Colonic mucosa (tissue), 4 donors: ENCODE data around the gene OOSP4A. TPM values are rescaled to one million over a fixed set of nuclear protein-coding genes. Genes with fewer than 3 reads are reported as not detected.

ENCODE experiments used
- DNase-seq: peaks from one replicate; pipeline ENCODE4 v3.0.0-alpha.2; 2020
- H3K27ac ChIP-seq: fragments of 200-600 bp; one replicate; pipeline ENCODE4 v1.8.0; 2021
- H3K27me3 ChIP-seq: fragments of 200-600 bp; one replicate; pipeline ENCODE4 v1.8.0; 2021
- H3K36me3 ChIP-seq: fragments of 200-600 bp; one replicate; pipeline ENCODE4 v1.8.0; 2021
- H3K4me1 ChIP-seq: fragments of 200-600 bp; one replicate; pipeline ENCODE4 v1.8.0; 2021; ENCODE audit warnings: mild to moderate bottlenecking
- H3K4me3 ChIP-seq: fragments of 200-600 bp; one replicate; pipeline ENCODE4 v1.8.0; 2021
- H3K9ac ChIP-seq, 2 donors: one replicate each; pipeline ENCODE4 v1.7.0; 2013; ENCODE audit warnings: control low read depth in 2 of 2, low read depth in 2 of 2, low read length in 2 of 2
- H3K9me3 ChIP-seq: fragments of 200-600 bp; one replicate; pipeline ENCODE4 v1.8.0; 2021
- CTCF ChIP-seq: fragments of 200-600 bp; IDR thresholded peaks from one replicate; pipeline ENCODE4 v1.8.0; 2022; ENCODE audit warnings: antibody characterized with exemption, mild to moderate bottlenecking
- intact Hi-C: fragments of 100-400 bp; cut with DNase I; formaldehyde crosslinking; loops from one replicate; pipeline ENCODE4 v1.14.1; 2022
- total RNA-seq, 2 donors: library from RNA; stranded (reverse); fragmentation: NEBNext Ultra II Directional in 1 of 2; extraction: Animal tissue kit (Norgen Biotek cat#: 25700) in 1 of 2; gene quantifications; one replicate each; pipeline ENCODE4 v1.2.1, GENCODE V29; 2021
- donor health status: healthy.
- donor health status: DM: no; HTN: no; CAD: no.
- donor health status: DM: no; HTN: no; CAD: no.

Gene OOSP4A
- total RNA-seq, 2 donors from 2014 or later: not detected

GRCh38 chr11:59992425-59992824 lies 28.6 kb downstream of the OOSP4A start:
- Histone ChIP-seq H3K9ac (no peak overlapping the region), H3K4me1 (no peaks in the 10 kb centered on the region), H3K27ac (no peak overlapping the region), H3K36me3 (no peaks in the 10 kb centered on the region), H3K27me3 (no peaks in the 10 kb centered on the region), H3K4me3 (no peak overlapping the region), H3K9me3 (no peaks in the 10 kb centered on the region)
- DNase-seq: no peak
- intact Hi-C loops: no loop called here
- no peak for TF ChIP-seq CTCF

- H3K4me3 ChIP-seq: no peak overlapping the region
- H3K27ac ChIP-seq: no peak overlapping the region
- no peaks in the 10 kb centered on the region for H3K36me3 ChIP-seq
- H3K9me3 ChIP-seq: no peaks in the 10 kb centered on the region
- intact Hi-C loops: no loop called here
- no peak for DNase-seq
- H3K4me1 ChIP-seq: no peaks in the 10 kb centered on the region
- no peaks in the 10 kb centered on the region for H3K27me3 ChIP-seq
- no peak for TF ChIP-seq CTCF
- H3K9ac ChIP-seq: no peak overlapping the region
Measured at GRCh38 chr11:59997800-59998199, 34.0 kb downstream of the OOSP4A start.

GRCh38 chr11:59999691-60000090 lies 35.9 kb downstream of the OOSP4A start:
- intact Hi-C loops: no loop called here
- H3K4me1 ChIP-seq: no peaks in the 10 kb centered on the region
- no peaks in the 10 kb centered on the region for H3K36me3 ChIP-seq
- no peaks in the 10 kb centered on the region for H3K9me3 ChIP-seq
- no peak for DNase-seq
- no peak for TF ChIP-seq CTCF
- H3K9ac ChIP-seq: no peak overlapping the region
- H3K27ac ChIP-seq: no peak overlapping the region
- no peak overlapping the region for H3K4me3 ChIP-seq
- H3K27me3 ChIP-seq: no peaks in the 10 kb centered on the region

- no peaks in the 10 kb centered on the region for H3K9me3 ChIP-seq
Measured at GRCh38 chr11:60003729-60004128, 39.9 kb downstream of the OOSP4A start.

GRCh38 chr11:60005360-60005759 lies 41.5 kb downstream of the OOSP4A start:
- no peaks in the 10 kb centered on the region for H3K9me3 ChIP-seq
- no peak overlapping the region for H3K4me3 ChIP-seq
- no peak overlapping the region for H3K9ac ChIP-seq
- no peaks in the 10 kb centered on the region for H3K27me3 ChIP-seq
- intact Hi-C loops: no loop called here
- H3K36me3 ChIP-seq: no peaks in the 10 kb centered on the region
- H3K4me1 ChIP-seq: no peaks in the 10 kb centered on the region
- no peak overlapping the region for H3K27ac ChIP-seq
- TF ChIP-seq CTCF: no peak
- DNase-seq: no peak

More at GRCh38 chr11:60003729-60004128, 39.9 kb downstream of the OOSP4A start:
- intact Hi-C loops: no loop called here
- Histone ChIP-seq H3K4me1 (no peaks in the 10 kb centered on the region), H3K27me3 (no peaks in the 10 kb centered on the region), H3K9ac (no peak overlapping the region), H3K27ac (no peak overlapping the region), H3K36me3 (no peaks in the 10 kb centered on the region), H3K4me3 (no peak overlapping the region)
- no peak for DNase-seq
- no peak for TF ChIP-seq CTCF

GRCh38 chr11:60016881-60017280 lies 53.0 kb downstream of the OOSP4A start, which contains the start of gene OOSP4B:
Gene OOSP4B (plus strand): TSS chr11:60017181.
- intact Hi-C loops: no loop called here
- H3K27me3 ChIP-seq: no peaks in the 10 kb centered on the region
- no peak within 1 kb of the TSS for H3K4me3 ChIP-seq
- no peaks in the 10 kb centered on the region for H3K9me3 ChIP-seq
- no peak within 1 kb of the TSS for H3K9ac ChIP-seq
- no peaks in the 10 kb centered on the region for H3K4me1 ChIP-seq
- H3K36me3 ChIP-seq: no peaks in the 10 kb centered on the region
- H3K27ac ChIP-seq: no peak within 1 kb of the TSS
- no peak for DNase-seq
- TF ChIP-seq CTCF: no peak
